Measurements from ENCODE around the gene FGF3. TPM values are rescaled to one million over a fixed set of nuclear protein-coding genes. Genes with fewer than 3 reads are reported as not detected.

The FGF3 gene
- total RNA-seq, 1 donor from 2014 or later = not detected

DNA sequence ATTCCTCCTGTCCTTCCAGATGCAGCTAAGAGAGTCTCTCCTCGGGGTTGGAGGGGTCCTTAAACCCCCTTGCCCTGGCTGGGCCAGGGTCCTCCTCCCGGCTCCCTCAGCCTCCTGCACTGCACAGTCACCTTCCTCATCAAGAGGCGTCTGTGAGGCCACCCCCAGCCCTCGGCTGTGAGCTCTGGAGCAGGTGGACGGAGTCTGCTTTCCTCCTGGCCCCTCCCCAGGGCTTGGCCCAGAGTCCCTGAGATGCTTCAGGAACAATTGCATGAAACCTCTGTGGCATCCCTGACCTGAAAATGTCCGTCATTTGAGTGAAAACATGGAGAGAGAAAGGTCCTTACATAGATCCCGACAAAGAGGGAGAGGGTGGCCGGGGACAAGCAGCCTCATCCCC is 6.7 kb upstream of the FGF3 start:
- no peak for DNase-seq (ENCODE audit: extremely low read depth, low read depth, low spot score)

DNA sequence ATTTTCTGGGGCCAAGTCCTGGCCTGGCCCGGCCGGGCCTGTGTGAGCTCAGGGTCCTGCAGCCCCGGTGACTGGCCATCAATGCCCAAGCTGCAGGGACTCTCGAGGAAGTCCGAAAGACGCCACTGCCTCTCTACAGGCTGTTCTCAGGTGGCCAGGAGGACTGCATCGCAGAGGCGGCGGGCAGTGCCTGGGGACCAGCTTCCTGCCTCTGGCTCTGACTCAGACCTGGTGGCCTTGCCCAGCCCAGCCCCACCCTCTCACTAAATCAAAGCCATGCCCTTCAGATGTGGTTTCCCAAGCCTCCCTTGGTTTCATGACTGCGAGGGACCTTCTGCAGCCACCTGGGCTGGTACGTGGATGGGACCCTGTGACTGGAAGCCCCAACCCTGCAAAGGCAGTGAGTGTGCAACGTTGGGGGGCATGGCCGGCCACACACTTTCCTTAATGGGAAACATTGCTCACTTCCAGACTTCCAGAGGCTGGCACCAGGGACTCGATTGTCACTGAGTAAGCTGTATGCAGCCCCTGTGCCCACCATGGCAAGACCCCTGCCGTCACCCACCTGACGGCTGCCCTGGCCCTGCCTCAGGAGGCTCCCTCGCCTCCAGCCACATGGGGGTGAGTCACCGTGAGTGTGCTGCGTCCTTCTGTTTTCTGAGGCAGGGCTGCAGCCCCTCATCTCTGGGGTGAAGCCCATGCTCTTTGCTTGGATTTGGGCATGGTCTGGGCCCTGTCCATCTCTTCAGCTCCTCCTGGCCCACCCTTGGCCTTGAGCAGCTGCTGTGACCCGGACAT is 6.0 kb upstream of the FGF3 start:
- DNase-seq (ENCODE audit: extremely low read depth, low read depth, low spot score) = no peak

DNA sequence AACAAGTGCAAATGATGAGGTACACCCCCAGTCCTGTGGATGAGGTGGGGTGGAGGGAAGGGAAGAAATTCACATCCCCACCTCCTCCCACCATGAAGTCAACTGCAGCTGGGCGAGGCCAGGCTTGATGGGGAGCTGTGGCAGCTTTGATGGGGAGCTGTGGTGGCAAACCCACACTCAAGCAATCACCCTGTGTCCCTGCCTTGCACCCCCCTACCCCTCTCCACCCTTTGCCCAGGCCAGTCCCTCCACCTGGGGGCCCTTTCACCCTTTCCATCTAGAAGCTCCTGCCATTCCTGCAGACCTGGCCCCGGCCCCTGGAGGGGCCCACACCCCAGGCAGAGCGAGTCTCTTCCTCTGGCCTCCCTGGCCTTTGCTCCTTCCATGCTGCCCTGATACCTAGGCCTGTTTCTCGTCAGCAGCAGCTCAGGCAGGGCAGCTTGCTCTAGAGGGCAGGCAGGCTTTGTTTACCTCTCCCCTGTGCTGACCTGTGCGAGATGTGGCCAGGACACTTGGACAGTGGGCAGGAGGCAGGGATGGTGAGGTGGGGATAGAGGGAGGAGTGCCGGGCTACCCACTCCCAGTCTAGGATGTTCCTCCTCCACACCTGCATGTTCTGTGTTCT is 4.5 kb upstream of the FGF3 start:
- no peak for DNase-seq (ENCODE audit: extremely low read depth, low read depth, low spot score)

DNA sequence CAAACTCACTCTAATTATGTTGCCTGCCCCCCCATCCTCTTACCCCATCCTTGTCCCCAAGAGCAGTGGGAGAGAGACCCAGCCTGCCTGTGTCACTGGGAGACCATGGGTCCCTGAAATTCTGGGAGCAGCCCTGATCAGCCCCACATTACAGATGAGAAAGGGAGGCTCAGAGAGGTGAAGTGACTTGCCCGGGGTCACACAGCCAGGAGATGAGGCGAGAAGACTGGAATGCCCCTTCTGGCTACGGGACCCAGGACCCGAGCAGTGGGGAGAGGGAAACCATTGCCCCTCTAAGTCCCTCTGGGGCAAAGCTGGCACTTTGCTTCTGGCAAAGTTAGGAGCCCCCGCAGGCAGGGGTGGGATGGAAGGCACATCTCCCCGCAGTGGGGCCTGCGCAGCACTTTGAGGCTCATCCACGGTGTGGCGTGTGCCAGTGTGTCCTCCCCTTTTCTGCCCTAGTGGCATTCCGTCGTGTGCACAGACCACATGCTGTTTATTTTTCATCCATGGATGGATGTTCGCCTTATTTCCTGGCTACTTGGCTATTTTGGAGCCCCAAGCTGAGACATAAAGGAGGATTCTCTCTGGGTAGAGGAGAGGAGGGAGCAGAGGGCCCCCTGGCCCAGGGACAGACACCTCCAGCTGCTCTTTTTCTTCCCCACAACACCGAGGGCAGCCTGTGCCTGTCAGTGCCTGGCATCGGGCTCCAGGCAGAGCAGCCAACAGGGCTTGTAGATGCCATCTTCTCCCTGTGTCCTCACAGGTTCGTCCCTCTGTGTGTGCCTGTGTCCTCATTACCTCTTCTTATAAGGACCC is 3.7 kb upstream of the FGF3 start:
- DNase-seq (ENCODE audit: extremely low read depth, low read depth, low spot score) = no peak

DNA sequence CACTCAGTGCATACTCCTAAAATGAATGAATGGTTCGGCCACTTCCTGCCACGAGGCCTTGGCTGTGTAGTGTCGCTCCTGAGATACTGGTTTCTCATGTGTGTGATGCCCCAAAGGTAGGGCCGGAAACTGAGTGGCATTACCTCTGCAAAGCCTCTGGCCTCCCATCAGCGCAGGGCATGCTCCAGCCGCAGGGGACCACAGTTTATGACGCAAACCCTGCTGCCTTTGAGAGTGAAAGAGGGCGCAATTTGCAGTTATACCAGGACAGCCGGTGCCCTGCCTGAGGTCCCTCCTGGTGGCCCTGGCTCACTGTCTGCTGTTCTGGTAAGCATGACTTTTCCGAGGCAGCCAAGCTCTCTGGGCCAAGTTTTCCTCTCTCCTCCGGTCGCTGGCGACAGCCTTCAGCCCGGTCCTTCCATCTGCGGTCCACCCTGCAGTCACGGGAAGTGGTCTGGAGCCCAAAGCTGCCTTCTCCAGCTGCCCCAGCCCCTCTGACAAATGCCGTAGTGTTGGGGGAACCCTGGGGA is 2.4 kb upstream of the FGF3 start:
- DNase-seq (ENCODE audit: extremely low read depth, low read depth, low spot score) = no peak

DNA sequence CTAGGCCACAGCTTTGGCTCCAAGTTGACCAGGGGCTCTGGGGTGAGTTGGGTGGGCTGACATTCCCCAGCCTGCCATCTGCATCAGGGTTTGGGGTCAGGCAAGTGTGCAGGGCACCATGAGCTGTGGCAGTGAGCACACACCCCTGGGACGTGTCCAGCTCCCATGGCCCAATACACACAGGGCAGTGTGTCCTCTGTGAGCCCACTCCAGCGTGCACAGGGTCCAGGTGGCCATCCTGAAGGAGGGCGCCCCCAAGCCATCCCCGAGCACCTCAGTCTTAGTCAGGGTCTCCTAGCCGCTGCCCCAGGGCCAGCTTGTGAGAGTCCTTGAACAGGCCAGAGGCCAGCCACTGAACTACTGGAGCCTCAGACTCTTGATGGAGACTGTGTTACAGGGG is 1.2 kb upstream of the FGF3 start:
- no peak for DNase-seq (ENCODE audit: extremely low read depth, low read depth, low spot score)

DNA sequence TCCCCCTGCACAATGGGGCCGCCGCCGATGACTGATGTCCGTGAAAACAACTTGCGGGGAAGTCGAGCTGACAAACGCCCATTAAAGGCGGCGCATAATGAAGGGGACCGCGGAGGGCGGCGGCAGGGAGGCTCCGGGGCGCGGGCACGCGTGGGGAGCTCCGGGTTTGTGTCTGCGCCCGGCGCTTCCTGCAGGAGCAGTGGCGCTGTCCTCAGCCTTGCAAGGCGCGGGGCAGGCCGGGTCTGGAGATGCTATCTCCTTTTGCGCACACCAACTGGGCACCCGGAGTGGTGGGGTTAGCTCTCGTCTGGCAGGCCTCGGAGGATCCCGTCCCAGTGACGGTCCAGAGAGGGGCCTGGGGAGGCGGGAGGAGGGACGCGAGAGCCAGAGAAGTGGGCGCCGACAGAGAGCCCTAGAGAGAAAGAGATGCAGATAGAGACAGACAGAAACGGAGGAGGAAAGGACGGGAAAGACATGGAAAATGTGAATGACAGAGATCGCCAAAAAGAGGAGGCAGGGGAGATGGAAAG is 390 bp upstream of the FGF3 start:
- no peak for DNase-seq (ENCODE audit: extremely low read depth, low read depth, low spot score)

DNA sequence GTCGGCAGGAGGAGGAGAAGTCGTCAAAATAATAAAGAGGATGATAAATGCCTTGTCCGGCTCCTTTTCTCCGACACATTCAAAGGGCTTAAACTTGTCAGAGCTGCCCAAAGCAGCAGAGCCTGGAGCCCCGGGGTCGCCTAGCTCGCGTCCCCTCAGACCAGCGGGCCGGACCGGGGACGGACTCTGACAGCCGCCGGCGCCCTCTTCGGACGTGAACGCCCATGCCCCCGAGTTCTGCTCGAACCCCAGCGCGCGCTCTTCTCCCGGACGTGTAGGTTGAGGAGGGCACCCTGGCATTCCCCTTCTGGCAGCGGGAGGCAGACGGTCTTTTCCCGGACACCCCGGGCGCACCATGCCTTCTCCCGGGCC is 999 bp downstream of the FGF3 start:
- DNase-seq (ENCODE audit: extremely low read depth, low read depth, low spot score) = no peak

DNA sequence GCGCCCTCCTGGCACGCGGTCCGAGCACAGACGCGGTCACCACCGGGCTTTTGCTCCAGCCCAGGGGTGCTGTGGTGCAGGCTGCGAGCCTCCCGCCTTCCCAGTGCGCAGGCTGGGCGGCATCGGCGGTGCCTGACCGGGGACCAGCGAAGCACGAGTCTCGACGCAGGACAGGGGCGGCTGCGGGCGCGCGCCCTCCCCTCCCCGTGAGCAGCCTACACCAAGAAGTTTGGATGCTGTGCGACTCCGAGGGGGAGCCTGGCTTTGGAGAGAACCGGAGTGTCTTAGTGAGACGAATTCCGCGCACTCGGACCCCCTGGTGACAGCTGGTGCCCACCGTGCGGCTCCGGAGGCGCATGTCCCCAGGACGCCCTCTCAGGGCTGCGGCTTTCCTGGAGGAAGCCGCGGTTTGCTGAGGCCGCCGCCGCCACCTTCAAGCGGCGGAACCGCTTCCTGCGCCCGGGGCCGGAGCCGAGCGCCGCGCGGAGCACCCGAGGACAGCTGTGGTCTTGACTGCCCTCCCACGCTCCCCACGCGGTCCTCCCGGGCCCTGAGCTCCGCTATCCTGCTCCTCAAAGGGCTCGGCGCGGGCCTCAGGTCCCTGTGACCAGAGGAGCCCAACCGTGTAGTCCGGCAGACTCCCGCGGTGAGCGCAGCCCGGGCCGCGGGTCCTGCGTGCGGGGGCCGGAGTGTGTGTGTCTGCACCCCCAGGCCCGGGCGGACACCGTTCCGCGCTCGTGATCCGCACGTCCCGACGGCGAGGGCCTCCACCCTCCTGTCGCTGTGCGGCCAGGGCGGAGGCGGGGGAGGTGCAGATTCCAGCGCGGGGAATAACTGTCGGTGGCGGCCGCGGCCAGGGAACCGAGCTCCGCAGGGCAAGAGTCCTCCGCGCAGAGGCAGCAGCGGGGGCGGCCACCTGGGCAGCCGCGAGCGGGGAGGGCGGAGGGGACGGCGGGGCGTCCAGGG is 1.7 kb downstream of the FGF3 start:
- DNase-seq (ENCODE audit: extremely low read depth, low read depth, low spot score) = no peak

DNA sequence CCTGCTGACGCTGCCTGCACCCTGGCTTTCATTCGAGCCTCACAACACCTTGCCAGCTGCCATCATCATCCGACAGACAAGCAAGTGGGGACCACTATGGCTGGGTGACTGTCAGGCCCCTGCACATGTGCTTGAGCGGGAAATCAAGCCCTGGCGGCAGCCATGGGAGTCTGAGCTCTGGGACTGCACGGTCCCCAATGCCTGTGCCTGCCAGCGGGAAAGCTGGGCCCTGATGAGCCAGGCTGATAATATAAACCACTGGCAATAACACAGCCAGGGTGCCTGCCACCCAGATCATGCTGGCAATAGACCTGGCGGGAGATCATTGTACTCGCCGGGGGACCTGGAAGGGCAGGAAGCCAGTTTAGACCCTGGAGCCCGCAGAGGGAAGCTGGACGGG is 2.5 kb downstream of the FGF3 start:
- DNase-seq (ENCODE audit: extremely low read depth, low read depth, low spot score) = no peak

DNA sequence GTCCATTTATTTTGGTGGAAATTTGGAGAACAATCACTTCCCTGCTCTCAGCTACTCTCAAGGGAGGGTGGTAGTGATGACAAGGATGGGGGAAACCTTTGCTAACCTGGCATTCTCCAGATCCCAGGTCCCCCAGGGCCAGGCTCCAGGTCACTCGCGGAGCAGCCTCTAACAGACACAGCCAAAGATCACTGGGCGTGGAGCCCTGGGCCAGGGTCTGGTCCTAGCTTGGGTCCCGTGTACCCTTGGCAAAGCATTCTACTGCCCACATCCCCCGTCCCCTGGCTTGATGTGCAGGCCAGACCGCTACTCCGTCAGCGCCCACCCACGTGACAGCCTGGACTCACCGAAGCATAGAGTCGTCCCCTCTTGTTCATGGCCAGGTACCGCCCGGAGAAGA is 3.2 kb downstream of the FGF3 start:
- no peak for DNase-seq (ENCODE audit: extremely low read depth, low read depth, low spot score)

DNA sequence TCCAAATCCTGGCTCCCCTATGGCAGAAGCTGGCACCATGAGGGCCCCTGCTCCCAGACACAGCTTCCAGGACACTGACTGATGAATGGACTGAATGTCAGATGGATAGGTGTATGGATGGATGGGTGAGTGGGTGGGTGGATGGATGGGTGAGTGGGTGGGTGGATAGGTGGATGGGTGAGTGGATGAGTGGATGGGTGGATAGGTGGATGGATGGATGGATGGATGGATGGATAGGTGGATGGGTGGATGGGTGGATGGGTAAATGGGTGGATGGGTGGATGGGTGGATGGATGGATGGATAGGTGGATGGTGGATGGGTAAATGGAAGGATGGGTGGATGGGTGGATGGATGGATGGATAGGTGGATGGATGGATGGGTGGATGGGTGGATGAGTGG is 4.3 kb downstream of the FGF3 start:
- no peak for DNase-seq (ENCODE audit: extremely low read depth, low read depth, low spot score)

DNA sequence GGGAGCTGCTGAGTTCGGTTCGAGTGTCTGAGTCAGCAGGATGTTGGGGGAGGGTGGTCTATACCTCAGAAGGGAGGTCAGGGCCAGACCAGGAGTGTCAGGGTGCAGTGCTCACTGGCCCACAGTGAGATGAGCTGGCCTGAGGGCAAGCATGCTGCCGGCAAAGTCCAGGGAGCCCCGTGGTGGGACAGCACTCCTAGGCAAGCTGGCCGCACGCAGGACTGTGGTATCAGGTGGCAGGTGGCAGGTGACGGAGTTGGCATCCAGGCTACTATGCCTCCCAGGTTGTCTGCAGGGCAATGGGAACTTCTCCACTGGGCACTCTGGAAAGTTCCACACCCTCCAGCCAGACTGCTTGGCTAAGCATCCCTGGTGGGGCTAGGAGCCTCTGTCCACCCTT is 4.8 kb downstream of the FGF3 start:
- DNase-seq (ENCODE audit: extremely low read depth, low read depth, low spot score) = no peak

DNA sequence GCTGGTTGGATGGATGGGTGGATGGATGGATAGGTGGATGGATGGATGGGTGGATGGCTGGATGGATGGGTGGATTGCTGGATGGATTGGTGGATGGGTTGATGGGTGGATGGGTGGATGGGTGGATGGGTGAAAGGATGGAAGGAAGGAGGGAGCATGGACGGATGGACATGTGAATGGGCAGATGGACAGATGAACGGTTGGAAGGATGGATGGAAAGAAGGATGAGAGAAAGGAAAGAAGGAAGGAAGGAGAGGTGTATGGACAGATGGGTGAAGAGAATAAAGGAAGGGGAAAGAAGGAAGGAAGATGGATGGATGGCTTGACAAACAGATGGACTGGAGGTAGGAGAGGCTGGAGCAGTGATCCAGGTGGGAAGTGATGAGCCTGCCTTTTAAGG is 5.4 kb downstream of the FGF3 start:
- DNase-seq (ENCODE audit: extremely low read depth, low read depth, low spot score) = no peak

DNA sequence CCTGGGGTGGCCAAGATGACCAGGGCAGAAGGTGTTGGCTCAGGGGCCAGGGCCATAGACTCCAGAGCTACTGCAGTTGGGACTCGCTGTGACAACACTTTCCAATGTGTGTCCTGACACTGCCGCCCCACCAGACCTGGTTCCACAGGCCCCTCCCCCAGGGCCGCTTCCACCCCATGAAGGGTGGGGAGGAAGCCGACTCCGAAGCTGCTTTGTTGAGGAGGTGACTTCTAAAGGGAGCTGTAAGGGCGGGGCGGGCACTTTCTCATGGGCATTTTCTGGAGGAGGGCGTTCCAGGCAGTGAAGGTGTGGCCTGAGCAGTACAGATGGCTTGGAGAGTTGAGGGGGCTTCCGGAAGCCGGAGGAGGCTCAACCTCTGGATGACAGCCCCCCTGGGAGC is 6.3 kb downstream of the FGF3 start:
- no peak for DNase-seq (ENCODE audit: extremely low read depth, low read depth, low spot score)

DNA sequence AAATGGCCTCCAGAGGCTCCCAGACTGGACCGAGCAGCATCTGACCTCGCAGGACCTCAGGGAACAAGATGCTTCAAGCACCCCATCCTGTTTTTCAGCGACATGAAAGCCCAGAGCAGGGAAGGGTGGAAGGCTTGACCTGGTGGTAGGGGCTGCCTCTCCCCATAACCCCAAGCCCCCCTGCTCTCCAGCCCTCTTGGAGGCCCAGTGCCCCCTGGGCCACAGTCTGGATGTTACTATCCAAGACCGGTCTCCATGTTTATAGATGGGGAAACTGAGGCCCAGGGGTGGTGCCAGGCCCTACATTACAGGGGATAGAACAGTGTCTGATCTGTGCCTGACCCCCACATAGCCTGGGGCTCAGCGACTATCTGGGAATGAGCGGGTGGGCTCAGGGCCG is 7.0 kb downstream of the FGF3 start:
- no peak for DNase-seq (ENCODE audit: extremely low read depth, low read depth, low spot score)

DNA sequence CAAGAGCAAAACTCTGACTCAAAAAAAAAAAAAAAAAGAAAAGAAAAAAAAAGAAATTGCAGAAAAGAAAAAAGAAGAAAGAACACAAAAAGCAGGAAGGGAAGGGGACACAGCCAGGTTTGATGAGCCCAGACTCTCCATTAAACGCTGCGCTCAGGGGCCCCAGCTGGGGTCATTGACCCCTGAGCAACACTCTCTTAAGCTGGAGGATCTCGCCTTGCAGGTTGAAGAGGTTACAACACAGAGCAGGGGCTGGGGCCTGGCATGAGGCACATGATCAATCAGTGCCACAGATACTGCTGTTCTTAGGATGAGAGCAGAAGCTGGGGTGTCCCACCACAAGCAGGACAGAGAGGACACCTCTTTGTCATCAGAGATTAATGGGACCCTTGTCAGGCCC is 7.8 kb downstream of the FGF3 start:
- no peak for DNase-seq (ENCODE audit: extremely low read depth, low read depth, low spot score)

DNA sequence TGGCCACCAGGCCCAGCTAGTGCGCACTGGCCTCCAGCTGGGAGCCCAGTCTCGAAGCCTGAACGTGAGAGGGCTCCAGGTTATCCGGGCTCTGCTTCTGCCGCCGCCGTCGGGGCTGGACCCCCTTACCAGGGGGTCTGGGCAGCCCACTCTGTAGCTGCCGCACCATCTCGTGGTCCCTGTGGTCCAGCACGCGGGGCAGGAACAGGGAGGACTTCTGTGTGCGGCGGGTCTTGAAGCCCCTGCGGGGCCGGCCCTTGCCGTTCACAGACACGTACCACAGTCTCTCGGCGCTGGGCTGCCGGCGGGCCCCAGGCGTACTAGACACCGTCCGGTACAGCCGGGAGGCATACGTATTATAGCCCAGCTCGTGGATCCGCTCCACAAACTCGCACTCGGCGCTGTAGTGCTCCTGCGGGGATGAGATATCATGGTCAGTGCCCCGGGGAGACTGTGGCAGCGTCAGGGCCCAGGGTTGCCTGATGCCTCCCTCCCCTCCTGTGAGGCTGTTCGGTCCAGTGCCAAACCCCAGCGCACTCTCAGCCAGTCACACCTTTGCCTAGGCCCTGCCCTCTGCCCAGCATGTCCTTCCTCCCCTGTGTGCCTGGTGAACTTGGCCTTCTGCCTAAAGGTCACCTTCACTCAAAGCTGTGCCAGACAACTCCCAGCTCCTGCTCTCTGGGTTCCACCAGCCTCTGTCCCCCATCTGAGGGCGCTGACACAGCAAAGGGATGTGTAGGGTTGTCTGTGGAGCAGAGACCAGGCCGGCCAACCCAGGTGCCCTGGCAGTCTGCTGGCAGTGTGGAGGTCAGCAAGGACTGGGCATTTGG is 8.7 kb downstream of the FGF3 start:
- DNase-seq (ENCODE audit: extremely low read depth, low read depth, low spot score) = no peak

DNA sequence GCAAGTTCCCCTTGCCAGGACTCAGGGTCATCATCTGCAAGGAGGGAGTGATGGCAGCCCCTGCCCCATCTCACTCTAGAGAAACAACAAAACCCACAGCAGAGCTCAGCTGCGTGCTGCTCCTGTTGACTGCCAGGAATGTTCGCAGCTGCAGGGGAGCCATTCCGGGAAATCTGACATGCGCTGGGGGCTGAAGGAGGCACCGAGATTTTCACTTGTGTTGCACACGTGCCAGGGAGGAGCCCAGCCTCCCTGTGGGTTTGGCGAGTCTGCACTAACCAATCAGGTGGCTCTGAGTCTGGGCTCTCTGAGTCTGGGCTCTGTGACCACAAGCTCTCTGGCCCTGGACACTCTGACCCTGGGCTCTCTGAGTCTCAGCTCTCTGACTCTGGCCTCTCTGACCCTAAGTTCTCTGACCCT is 10.5 kb downstream of the FGF3 start:
- DNase-seq (ENCODE audit: extremely low read depth, low read depth, low spot score) = no peak

All from glomerular endothelial cell (primary cell).